ENCODE measurements around the gene ZSWIM5. TPM values are rescaled to one million over a fixed set of nuclear protein-coding genes. Genes with fewer than 3 reads are reported as not detected.
A peak's percentile ranks its signal among the peaks of the same experiment; 100 is the strongest.

Gene ZSWIM5
- total and polyA plus RNA-seq, 9 of the 15 experiments (the other 6 are each of a cell fraction or from before 2014, with no cell fraction given): under 0.01 to 0.07 (median 0.03) TPM; not detected in 3

- no peak for TF ChIP-seq FOXO4 (CRISPR knock-in tag; IDR thresholded peaks at IDR 0.05)
- no peak for TF ChIP-seq HMGXB4 (CRISPR knock-in tag; IDR thresholded peaks at IDR 0.05)
- TF ChIP-seq CTBP1 (IDR thresholded peaks at IDR 0.05; ENCODE audit: borderline replicate concordance): peak; percentile 95
- no peak for TF ChIP-seq ZFX (CRISPR knock-in tag; IDR thresholded peaks at IDR 0.05)
- no peak for TF ChIP-seq RFX7 (CRISPR knock-in tag; IDR thresholded peaks at IDR 0.05)
- TF ChIP-seq DDX20 (tag; IDR thresholded peaks at IDR 0.05; ENCODE audit: low read depth): no peak
- no peak for TF ChIP-seq SNIP1 (IDR thresholded peaks at IDR 0.05; ENCODE audit: low read depth)
- TF ChIP-seq KLF16 (IDR thresholded peaks at IDR 0.05): peak; percentile 80
- peak; percentile 91 for TF ChIP-seq SMARCA4 (IDR thresholded peaks at IDR 0.05)
- no peak for TF ChIP-seq BHLHE40 (IDR thresholded peaks at IDR 0.05; ENCODE audit: low read length)
- TF ChIP-seq ATF7 (IDR thresholded peaks at IDR 0.05): peak; percentile 67
- no peak for TF ChIP-seq THRAP3 (IDR thresholded peaks at IDR 0.05; ENCODE audit: borderline replicate concordance)
- TF ChIP-seq EP400 (IDR thresholded peaks at IDR 0.05): peak; percentile 10; the same call in 1 of the 2 replicates
- no peak for TF ChIP-seq ZNF134 (CRISPR knock-in tag; conservative IDR thresholded peaks at IDR 0.05)
- no peak for TF ChIP-seq GABPA (tag; conservative IDR thresholded peaks at IDR 0.05; ENCODE audit: low read depth)
- no peak for TF ChIP-seq POLR2G (IDR thresholded peaks at IDR 0.05; ENCODE audit: low read depth, low read length)
- no peak for TF ChIP-seq RBM34 (IDR thresholded peaks at IDR 0.05; ENCODE audit: borderline replicate concordance, insufficient read depth, low read length)
- no peak for TF ChIP-seq SAFB (IDR thresholded peaks at IDR 0.05; ENCODE audit: borderline replicate concordance, low read depth, low read length)
- TF ChIP-seq, protein P1, sequence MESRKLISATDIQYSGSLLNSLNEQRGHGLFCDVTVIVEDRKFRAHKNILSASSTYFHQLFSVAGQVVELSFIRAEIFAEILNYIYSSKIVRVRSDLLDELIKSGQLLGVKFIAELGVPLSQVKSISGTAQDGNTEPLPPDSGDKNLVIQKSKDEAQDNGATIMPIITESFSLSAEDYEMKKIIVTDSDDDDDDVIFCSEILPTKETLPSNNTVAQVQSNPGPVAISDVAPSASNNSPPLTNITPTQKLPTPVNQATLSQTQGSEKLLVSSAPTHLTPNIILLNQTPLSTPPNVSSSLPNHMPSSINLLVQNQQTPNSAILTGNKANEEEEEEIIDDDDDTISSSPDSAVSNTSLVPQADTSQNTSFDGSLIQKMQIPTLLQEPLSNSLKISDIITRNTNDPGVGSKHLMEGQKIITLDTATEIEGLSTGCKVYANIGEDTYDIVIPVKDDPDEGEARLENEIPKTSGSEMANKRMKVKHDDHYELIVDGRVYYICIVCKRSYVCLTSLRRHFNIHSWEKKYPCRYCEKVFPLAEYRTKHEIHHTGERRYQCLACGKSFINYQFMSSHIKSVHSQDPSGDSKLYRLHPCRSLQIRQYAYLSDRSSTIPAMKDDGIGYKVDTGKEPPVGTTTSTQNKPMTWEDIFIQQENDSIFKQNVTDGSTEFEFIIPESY (CRISPR knock-in tag; IDR thresholded peaks at IDR 0.05): no peak
- peak; percentile 86 for TF ChIP-seq ZNF766 (CRISPR knock-in tag; conservative IDR thresholded peaks at IDR 0.05)
- TF ChIP-seq, protein P2, sequence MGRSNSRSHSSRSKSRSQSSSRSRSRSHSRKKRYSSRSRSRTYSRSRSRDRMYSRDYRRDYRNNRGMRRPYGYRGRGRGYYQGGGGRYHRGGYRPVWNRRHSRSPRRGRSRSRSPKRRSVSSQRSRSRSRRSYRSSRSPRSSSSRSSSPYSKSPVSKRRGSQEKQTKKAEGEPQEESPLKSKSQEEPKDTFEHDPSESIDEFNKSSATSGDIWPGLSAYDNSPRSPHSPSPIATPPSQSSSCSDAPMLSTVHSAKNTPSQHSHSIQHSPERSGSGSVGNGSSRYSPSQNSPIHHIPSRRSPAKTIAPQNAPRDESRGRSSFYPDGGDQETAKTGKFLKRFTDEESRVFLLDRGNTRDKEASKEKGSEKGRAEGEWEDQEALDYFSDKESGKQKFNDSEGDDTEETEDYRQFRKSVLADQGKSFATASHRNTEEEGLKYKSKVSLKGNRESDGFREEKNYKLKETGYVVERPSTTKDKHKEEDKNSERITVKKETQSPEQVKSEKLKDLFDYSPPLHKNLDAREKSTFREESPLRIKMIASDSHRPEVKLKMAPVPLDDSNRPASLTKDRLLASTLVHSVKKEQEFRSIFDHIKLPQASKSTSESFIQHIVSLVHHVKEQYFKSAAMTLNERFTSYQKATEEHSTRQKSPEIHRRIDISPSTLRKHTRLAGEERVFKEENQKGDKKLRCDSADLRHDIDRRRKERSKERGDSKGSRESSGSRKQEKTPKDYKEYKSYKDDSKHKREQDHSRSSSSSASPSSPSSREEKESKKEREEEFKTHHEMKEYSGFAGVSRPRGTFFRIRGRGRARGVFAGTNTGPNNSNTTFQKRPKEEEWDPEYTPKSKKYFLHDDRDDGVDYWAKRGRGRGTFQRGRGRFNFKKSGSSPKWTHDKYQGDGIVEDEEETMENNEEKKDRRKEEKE (IDR thresholded peaks at IDR 0.05; ENCODE audit: borderline replicate concordance in 1 of 2, control insufficient read depth in 1 of 2, low read depth in 2 of 2, low read length in 1 of 2): no peak
These were observed 168.9 kb downstream of the ZSWIM5 start (continued) for GRCh38 chr1:45037456-45037855.
